ENCODE measurements around the gene KCNQ1. TPM values are rescaled to one million over a fixed set of nuclear protein-coding genes. Genes with fewer than 3 reads are reported as not detected.

Gene KCNQ1
- total RNA-seq, 1 donor from 2014 or later: 0.16 TPM

DNA sequence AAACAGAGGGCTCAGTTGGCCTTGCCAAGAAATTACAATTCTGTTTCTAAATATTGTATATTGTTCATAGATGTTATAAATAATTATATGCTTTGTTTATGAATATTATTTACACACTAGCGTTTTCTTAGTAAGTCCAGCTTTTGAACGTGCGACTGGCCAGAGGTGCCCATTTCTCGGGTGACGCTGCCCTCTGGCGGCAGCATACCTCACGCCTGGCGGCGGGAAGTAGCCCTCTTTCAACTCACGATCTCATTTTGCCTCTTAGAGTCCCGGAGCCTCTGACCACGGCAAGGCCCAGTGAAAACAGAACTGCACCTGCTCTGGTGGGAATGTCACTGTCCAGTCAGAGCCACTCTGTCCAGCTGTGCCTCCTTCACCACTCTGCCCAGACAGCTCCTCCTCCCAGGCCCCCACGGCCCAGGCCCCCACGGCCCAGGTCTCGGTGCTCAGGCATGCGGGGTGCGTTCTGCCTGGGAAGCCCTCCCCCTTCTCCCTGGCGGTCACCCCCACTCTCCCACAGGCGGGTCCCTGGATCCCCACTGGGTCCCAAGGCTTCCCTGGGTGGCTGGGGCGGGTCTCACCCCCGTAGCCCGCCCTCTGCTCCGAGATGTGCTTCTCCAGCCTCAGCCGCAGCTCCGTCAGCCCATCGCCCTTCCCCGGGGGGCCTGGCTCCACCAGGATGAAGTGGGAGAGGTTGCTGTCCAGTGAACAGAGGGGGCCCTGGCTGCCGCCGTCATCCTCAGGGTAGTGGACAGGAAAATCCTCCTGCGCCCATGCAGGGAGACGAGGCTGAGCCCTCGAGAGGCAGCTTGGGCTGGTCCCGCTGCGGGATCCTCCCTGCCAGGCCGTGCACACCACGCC is 24.9 kb upstream of the KCNQ1 start:
- Mint-ChIP-seq H3K27ac (ENCODE audit: unreplicated experiment) (no peak overlapping the region), H3K4me3 (ENCODE audit: unreplicated experiment) (no peak overlapping the region), H3K27me3 (ENCODE audit: unreplicated experiment) (no peaks in the 10 kb centered on the region), H3K9me3 (ENCODE audit: unreplicated experiment) (no peaks in the 10 kb centered on the region), H3K36me3 (ENCODE audit: unreplicated experiment) (no peaks in the 10 kb centered on the region), H3K4me1 (ENCODE audit: unreplicated experiment) (peaks cover 2% of the 10 kb centered on the region)
- TF ChIP-seq, protein P1, sequence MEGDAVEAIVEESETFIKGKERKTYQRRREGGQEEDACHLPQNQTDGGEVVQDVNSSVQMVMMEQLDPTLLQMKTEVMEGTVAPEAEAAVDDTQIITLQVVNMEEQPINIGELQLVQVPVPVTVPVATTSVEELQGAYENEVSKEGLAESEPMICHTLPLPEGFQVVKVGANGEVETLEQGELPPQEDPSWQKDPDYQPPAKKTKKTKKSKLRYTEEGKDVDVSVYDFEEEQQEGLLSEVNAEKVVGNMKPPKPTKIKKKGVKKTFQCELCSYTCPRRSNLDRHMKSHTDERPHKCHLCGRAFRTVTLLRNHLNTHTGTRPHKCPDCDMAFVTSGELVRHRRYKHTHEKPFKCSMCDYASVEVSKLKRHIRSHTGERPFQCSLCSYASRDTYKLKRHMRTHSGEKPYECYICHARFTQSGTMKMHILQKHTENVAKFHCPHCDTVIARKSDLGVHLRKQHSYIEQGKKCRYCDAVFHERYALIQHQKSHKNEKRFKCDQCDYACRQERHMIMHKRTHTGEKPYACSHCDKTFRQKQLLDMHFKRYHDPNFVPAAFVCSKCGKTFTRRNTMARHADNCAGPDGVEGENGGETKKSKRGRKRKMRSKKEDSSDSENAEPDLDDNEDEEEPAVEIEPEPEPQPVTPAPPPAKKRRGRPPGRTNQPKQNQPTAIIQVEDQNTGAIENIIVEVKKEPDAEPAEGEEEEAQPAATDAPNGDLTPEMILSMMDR (IDR thresholded peaks at IDR 0.05): peak; percentile 89
- no peak for DNase-seq (ENCODE audit: extremely low spot score, unreplicated experiment)

DNA sequence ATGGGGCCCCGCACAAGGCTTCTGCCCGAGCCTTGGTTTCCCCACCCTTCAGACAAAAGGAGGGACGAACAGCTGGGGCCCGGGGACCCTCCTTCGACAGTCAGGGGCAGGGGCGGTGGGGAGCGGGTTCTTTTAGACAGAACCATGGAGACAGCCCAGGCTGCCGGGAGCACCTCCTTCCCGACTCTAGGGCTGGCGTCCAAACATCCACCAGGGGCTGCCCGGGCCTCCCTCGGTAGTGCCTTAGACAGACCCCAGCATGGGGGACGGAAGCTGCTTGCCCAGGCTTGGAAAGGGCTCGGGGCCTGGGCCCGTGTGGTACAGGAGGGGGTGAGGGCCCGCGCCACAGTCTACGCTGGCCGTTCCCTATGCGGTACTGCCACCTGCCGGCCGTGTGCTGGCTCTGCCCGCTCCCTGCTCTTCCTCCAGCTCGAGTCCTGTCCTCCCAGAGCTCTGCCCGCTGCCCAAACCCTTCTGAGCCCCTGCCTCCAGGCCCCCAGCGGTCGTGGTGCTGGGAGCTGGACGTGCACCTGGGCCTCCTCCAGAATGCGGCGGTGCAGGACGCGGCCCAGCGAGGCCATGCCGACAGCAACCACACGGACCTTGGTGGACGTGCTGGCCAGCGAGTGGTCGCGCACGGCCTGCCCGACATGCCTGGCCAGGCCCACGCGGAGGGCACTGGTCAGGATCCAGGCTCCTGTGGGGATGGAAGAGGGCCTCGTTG is 24.1 kb upstream of the KCNQ1 start:
- no peaks in the 10 kb centered on the region for H3K27me3 Mint-ChIP-seq (ENCODE audit: unreplicated experiment)
- H3K4me3 Mint-ChIP-seq (ENCODE audit: unreplicated experiment): no peak overlapping the region
- TF ChIP-seq, protein P1 (IDR thresholded peaks at IDR 0.05): peak; percentile 98
- no peak overlapping the region for H3K27ac Mint-ChIP-seq (ENCODE audit: unreplicated experiment)
- peaks cover 2% of the 10 kb centered on the region for H3K4me1 Mint-ChIP-seq (ENCODE audit: unreplicated experiment)
- H3K9me3 Mint-ChIP-seq (ENCODE audit: unreplicated experiment): no peaks in the 10 kb centered on the region
- no peaks in the 10 kb centered on the region for H3K36me3 Mint-ChIP-seq (ENCODE audit: unreplicated experiment)
- no peak for DNase-seq (ENCODE audit: extremely low spot score, unreplicated experiment)

DNA sequence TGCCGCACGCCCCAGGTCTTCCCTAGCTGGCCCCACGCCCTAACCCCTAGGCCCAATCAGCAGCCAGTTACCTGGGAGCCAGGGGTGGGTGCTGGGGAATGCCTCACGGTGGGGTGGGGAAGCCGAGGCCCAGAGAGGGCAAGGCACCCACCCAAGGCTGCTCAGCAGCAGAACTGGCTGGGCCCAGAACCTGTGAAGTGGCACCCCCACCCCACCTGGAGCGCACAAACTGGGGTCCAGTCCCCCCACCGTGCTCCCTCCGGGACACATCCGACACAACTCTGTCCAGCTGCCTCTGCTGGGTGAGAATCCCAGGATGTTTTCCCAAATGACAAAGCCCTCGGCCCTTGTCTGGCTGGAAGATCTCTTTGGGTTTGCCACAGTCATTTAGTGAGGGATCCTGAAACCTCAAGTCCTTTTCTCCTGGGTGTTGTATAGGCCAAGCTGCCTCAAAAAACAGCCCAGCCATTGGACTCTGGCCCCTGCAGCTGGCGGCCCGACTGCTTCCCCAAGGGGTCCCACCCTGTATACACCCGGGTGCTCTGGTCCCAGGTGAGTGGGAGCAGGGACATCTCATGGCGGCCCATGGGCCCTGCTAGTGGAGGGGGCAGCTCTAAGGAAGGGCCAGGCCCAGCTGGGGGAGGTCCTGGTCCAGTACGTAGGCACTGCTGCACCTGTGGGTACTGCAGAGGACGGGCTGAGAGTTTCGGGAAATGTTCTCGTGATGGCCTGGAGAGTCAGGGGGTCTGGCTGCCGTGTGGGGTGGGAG is 23.4 kb upstream of the KCNQ1 start:
- Mint-ChIP-seq H3K27me3 (ENCODE audit: unreplicated experiment) (no peaks in the 10 kb centered on the region), H3K36me3 (ENCODE audit: unreplicated experiment) (no peaks in the 10 kb centered on the region), H3K4me1 (ENCODE audit: unreplicated experiment) (peaks cover 2% of the 10 kb centered on the region), H3K9me3 (ENCODE audit: unreplicated experiment) (no peaks in the 10 kb centered on the region), H3K4me3 (ENCODE audit: unreplicated experiment) (no peak overlapping the region), H3K27ac (ENCODE audit: unreplicated experiment) (no peak overlapping the region)
- DNase-seq (ENCODE audit: extremely low spot score, unreplicated experiment): no peak
- TF ChIP-seq, protein P1 (IDR thresholded peaks at IDR 0.05): no peak

DNA sequence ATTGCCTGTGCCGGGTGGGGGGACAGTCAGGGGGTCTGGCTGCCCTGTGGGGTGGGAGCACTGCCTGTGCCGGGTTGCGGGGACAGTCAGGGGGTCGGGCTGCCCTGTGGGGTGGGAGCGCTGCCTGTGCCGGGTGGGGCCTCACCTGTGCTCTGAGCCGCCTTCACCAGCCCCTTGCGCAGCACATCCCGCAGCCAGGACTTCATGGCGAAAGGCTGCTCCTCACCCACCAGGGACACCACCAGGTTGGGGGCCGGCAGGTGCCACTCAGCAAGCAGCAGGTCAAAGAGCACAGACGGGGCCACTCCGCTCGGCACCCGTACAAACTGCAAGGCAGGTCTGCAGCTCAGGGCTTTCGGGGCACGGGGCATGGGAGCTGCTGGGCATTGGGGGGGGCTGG is 22.8 kb upstream of the KCNQ1 start:
- no peaks in the 10 kb centered on the region for H3K27me3 Mint-ChIP-seq (ENCODE audit: unreplicated experiment)
- no peak for DNase-seq (ENCODE audit: extremely low spot score, unreplicated experiment)
- no peaks in the 10 kb centered on the region for H3K36me3 Mint-ChIP-seq (ENCODE audit: unreplicated experiment)
- TF ChIP-seq, protein P1 (IDR thresholded peaks at IDR 0.05): no peak
- no peaks in the 10 kb centered on the region for H3K9me3 Mint-ChIP-seq (ENCODE audit: unreplicated experiment)
- H3K4me3 Mint-ChIP-seq (ENCODE audit: unreplicated experiment): no peak overlapping the region
- H3K27ac Mint-ChIP-seq (ENCODE audit: unreplicated experiment): no peak overlapping the region
- H3K4me1 Mint-ChIP-seq (ENCODE audit: unreplicated experiment): peaks cover 2% of the 10 kb centered on the region

All from osteocyte (in vitro differentiated cells).